Measurements from ENCODE around the gene FAM50A.

The FAM50A gene

DNA sequence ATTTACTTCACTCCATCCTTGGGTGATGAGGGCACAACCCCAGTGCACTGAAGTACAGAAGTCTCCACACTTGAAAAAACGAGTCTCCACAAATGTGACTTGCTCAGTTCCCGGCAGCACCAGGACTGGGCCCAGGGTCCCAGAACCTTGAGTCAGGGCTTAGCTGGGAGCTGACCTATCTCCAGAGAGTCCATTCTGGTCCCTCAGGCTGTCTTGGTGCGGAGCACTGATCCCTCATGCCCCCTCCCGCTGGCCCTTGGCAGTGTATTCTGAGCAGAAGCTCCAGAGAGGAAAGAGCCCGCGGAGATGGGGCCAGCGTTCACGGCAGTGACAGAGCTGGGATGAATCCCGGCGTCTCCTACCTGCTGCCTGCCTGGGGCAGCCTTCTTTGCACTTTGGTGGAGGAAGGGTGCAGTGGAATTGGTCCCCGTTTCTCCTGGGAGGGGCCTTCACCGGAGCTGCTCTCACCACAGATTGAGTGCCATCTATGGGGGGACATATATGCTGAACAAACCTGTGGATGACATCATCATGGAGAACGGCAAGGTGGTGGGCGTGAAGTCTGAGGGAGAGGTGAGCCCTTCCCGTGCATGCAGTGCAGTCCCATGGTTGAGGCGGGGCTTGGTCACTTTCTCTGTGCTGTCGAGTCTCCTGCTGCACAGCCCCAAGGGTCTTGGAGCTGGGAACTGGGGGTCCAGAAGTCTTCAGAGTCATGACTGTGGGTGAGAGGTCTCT lies 3.2 kb upstream of the FAM50A start:
- no peak for DNase-seq

DNA sequence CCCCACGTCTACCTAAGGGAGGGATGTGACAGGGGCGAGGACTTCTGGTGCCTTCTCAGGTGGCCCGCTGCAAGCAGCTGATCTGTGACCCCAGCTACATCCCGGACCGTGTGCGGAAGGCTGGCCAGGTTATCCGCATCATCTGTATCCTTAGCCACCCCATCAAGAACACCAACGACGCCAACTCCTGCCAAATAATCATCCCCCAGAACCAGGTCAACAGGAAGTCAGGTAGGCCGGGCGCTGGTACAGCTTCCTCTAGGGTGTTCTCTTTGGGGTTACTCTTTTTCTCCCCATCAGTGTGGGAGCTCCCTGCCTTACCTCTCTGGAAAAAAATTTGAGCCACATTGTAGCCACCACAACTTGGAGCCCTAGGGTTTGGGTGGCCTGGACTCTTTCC lies 2.4 kb upstream of the FAM50A start:
- DNase-seq, result no peak

DNA sequence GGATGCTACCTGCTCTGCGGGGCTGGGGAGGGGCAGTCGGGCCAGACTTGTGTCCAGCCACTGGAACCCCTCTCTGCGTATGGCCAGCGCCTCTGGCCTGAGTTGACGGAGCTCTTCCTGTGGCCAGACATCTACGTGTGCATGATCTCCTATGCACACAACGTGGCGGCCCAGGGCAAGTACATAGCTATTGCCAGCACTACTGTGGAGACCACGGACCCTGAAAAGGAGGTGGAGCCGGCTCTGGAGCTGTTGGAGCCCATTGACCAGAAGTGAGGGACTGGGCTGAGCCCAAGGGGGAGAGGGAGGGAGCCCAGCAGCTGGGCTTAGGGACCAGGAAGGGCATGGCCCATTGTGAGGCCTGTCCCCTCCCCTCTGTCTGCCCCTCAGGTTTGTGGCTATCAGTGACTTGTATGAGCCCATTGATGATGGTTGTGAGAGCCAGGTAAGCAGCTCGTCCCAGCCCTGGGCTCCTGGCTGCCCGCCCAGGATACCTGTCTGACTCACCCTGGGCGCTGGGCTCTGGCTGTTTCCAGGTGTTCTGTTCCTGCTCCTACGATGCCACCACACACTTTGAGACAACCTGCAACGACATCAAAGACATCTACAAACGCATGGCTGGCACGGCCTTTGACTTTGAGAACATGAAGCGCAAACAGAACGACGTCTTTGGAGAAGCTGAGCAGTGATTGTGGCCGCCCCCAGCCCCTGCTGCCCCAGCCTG lies 1.8 kb upstream of the FAM50A start:
- no peak for DNase-seq

- no peak for DNase-seq
These were observed 446 bp upstream of the FAM50A start for GRCh38 chrX:154443479-154443910.

- DNase-seq, result no peak
These were observed 860 bp downstream of the FAM50A start for GRCh38 chrX:154444755-154445246.

DNA sequence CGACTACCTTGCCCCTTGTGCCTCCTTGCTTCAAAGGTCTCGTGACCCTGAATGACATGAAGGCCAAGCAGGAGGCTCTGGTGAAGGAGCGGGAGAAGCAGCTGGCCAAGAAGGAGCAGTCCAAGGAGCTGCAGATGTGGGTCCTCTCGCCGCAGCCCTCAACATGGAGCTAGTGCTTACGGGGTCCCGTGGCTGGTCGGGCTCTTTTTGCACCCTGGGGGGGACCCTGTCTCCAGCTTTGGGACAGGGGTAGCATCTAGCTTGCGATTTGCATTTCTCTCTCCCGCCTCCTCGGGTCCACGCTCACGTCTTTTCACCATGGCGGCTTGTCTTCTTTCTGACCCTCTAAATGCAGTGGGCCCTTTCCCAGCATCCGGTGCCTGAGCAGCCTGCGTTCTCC lies 1.8 kb downstream of the FAM50A start:
- DNase-seq, result no peak

- no peak for DNase-seq
These were observed 2.5 kb downstream of the FAM50A start for GRCh38 chrX:154446430-154446829.

DNA sequence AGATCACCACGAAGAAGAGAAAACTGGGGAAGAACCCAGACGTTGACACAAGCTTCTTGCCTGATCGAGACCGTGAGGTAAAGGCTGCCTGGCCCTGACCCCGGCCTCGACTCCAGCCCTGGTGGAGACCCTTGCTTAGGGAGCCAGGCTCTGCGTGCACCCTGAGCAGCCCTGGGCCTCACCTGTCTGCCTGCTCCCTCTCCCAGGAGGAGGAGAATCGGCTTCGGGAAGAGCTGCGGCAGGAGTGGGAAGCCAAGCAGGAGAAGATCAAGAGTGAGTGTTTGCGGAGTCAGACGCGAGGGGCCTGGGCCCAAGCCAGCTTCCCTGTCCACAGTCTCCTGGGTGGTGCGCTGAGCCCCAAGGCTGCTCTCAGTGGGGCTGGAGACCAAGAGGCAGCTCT lies 4.5 kb downstream of the FAM50A start:
- no peak for DNase-seq

DNA sequence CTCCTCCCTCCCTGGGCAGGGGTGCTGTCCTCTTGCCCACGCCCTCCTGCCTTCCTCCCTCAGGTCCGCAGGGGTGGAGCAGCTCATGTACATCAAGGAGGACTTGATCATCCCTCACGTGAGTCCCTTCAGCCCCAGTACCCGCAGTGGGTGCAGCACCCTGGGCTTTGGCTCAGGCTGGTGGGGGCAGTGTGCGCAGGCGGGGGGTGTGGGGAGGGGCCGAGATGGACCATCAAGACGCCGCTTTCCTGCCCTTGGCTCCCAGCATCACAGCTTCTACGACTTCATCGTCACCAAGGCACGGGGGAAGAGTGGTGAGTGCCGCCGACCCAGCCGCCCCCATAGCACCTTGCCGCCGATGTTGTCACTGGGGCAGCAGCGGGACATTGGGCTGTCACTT lies 5.7 kb downstream of the FAM50A start:
- no peak for DNase-seq

- DNase-seq, result no peak
These were observed 6.4 kb downstream of the FAM50A start for GRCh38 chrX:154450312-154450711.

DNA sequence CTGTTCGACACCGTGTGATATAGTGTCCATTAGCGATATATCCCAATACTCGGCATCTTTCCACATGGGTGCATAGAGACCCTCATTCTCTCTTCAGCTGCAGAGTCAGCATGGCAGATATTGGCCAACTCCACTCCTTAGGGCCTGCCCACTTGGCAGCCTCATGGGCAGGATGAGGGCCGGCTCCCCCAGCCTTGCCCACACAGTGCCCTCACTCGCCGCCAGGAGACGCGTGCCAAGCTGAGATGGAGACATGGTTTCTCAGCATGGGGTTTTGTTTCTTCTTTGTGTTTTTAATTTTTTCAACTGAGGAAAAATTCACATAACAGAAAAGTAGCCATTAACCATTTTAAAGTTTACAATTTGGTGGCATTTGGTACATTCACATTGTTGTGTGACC lies 8.9 kb downstream of the FAM50A start:
- DNase-seq, result no peak

DNA sequence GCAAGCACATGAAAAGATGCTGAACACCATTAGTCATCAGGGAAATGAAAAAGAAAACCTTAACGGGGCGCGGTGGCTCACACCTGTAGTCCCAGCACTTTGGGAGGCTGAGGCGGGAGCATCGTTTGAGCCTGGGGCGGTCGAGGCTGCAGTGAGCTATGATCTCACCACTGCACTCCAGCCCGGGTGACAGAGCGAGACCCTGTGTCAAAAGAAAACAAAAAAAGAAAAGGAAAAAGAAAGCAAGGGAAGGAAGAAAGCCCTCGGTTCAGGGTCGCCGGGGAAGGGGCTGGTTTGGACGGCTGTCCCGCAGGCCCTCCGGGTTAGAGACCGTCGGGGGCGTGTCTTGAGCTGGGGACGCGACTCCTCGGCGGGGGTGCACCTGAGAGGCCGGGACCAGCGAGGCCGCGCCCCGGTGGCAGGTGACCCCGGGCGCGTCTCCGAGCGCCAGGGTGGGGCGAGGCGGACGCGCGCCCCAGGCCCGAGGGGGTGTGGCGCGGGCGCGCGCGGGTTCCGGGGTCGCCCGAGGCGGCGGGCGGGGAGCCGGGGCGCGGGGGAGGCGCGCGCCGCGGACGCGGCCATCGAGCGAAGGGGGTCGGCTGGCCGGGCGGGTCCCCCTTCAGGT lies 13.7 kb downstream of the FAM50A start:
- DNase-seq, result no peak

- no peak for DNase-seq
These were observed 14.4 kb downstream of the FAM50A start, which contains the start of gene PLXNA3 for GRCh38 chrX:154458116-154458953. PLXNA3 (plus strand) TSS chrX:154458281; CDS start chrX:154460184, 1,903 bp downstream.

GRCh38 chrX:154458954-154459778 lies 15.2 kb downstream of the FAM50A start:
- DNase-seq, result no peak

GRCh38 chrX:154459832-154460231 lies 15.9 kb downstream of the FAM50A start:
- DNase-seq, result no peak

GRCh38 chrX:154460326-154460725 lies 16.4 kb downstream of the FAM50A start:
- DNase-seq, result no peak

DNA sequence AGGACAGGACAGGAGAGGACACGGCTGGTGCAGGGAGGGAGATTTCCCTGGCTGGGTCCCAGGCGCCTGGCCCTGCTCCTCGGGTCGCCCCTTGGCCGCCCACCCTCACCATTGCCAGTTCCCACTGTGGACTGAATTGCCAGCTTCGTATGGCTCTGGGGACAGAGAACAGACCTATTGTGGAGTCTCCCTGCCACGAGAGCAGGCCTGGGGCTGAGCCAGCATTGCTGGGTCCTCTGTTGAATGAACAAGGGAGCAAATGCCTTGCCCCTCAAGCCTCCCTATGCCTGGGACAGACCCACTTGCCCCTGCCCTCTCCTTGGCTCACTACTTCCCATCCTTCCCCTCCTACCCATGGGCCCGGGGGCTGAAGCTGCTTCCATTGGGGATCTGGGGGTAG lies 18.5 kb downstream of the FAM50A start:
- no peak for DNase-seq

GRCh38 chrX:154463611-154464220 lies 19.8 kb downstream of the FAM50A start:
- no peak for DNase-seq

GRCh38 chrX:154464806-154465365 lies 20.9 kb downstream of the FAM50A start:
- no peak for DNase-seq

GRCh38 chrX:154465601-154466000 lies 21.7 kb downstream of the FAM50A start:
- no peak for DNase-seq

DNA sequence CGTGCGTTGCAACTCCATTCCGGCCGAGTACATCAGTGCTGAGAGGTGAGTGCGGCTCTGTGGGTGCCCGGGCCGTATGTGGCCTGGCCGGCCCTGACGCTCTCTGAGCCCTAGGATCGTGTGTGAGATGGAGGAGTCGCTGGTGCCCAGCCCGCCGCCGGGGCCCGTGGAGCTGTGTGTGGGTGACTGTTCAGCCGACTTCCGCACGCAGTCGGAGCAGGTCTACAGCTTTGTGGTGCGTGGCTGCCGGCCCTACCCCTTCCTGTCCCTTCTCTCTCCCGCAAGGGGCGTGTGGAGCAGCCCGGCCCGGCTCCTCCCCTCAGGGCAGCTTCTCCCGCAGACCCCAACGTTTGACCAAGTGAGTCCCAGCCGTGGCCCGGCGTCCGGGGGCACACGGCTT lies 22.1 kb downstream of the FAM50A start:
- no peak for DNase-seq
